SK-N-SH (cell line): ENCODE results near the gene TDRD1. TPM values are rescaled to one million over a fixed set of nuclear protein-coding genes. Genes with fewer than 3 reads are reported as not detected.

Experiments
- CTCF ChIA-PET: fragments of 300-600, 350-600 bp; formaldehyde crosslinking; extraction: SDS; loops from one replicate; lab custom pipeline; 2021; lab: Yijun Ruan, JAX
- POLR2A ChIA-PET: fragments of 350-600 bp; sonication (Branson Sonifier 250); formaldehyde crosslinking; extraction: SDS; loops from one replicate; lab custom pipeline; 2020; ENCODE audit warnings: antibody characterized with exemption, inconsistent platforms; lab: Yijun Ruan, JAX
- DNase-seq: peaks from one replicate; pipeline ENCODE4 v3.0.0; 2012
- H2AFZ ChIP-seq: fragments of 200-600 bp; sonication (generic); 2 replicates; pipeline ENCODE4 v1.8.1; 2016; ENCODE audit warnings: antibody characterized with exemption, mild to moderate bottlenecking, low read depth
- H3F3A ChIP-seq: fragments of 200-600 bp; sonication (generic); replicated peaks from 2 replicates; pipeline ENCODE3; 2016; ENCODE audit warnings: antibody characterized with exemption, mild to moderate bottlenecking; ENCODE audit not compliant: insufficient read depth
- H3K27ac ChIP-seq, 2 experiments: fragments of 200-500 bp in 1 of 2; fragments of 200-600 bp in 1 of 2; sonication (Bioruptor generic) in 1 of 2; sonication (generic), shearing (Covaris generic) in 1 of 2; 2 replicates each; pipeline versions ENCODE4 v1.5.1 to v1.6.1; 2014 to 2016; ENCODE audit warnings: low read depth in 2 of 2, inconsistent platforms in 1 of 2, low read length in 1 of 2, mild to moderate bottlenecking in 1 of 2, mixed read lengths in 1 of 2
- H3K27me3 ChIP-seq: fragments of 200-600 bp; sonication (generic), shearing (Covaris generic); 2 replicates; pipeline ENCODE4 v1.6.1; 2016; ENCODE audit warnings: mixed run types; ENCODE audit not compliant: insufficient read depth
- H3K36me3 ChIP-seq, 2 experiments: fragments of 200-500 bp in 1 of 2; fragments of 200-600 bp in 1 of 2; sonication (Bioruptor generic) in 1 of 2; sonication (generic) in 1 of 2; replicated peaks in 1 of 2; 2 replicates each; pipeline versions ENCODE3 to v1.5.1; 2014 to 2016; ENCODE audit warnings: low read length in 1 of 2, mild to moderate bottlenecking in 1 of 2; ENCODE audit not compliant: insufficient read depth in 2 of 2, control insufficient read depth in 1 of 2
- H3K4me1 ChIP-seq, 2 experiments: fragments of 200-500 bp in 1 of 2; fragments of 200-600 bp in 1 of 2; sonication (Bioruptor generic) in 1 of 2; sonication (generic), shearing (Covaris generic) in 1 of 2; 2 replicates each; pipeline versions ENCODE4 v1.5.1 to v1.6.1; 2014 to 2016; ENCODE audit warnings: low read depth in 1 of 2, low read length in 1 of 2, mixed run types in 1 of 2; ENCODE audit not compliant: insufficient read depth in 2 of 2, control insufficient read depth in 1 of 2
- H3K4me2 ChIP-seq: fragments of 200-600 bp; sonication (generic), shearing (Covaris generic); 2 replicates; pipeline ENCODE4 v1.6.1; 2017; ENCODE audit warnings: mixed run types
- H3K4me3 ChIP-seq, 2 experiments: fragments of 200-500 bp in 1 of 2; fragments of 200-600 bp in 1 of 2; sonication (Bioruptor generic) in 1 of 2; sonication (generic), shearing (Covaris generic) in 1 of 2; 2 replicates each; pipeline versions ENCODE4 v1.5.1 to v1.8.1; 2014 to 2016; ENCODE audit warnings: low read depth in 2 of 2, inconsistent platforms in 1 of 2, low read length in 1 of 2, mild to moderate bottlenecking in 1 of 2, mixed read lengths in 1 of 2, moderate library complexity in 1 of 2
- H3K79me2 ChIP-seq: fragments of 200-600 bp; sonication (generic); 2 replicates; pipeline ENCODE4 v1.8.1; 2017; ENCODE audit warnings: mild to moderate bottlenecking; ENCODE audit not compliant: insufficient read depth
- H3K9ac ChIP-seq: fragments of 200-600 bp; sonication (generic); 2 replicates; pipeline ENCODE4 v1.6.1; 2017; ENCODE audit warnings: mixed run types
- H3K9me2 ChIP-seq: fragments of 200-600 bp; sonication (generic); 2 replicates; pipeline ENCODE4 v1.6.1; 2017; ENCODE audit warnings: mixed run types
- H3K9me3 ChIP-seq: fragments of 200-600 bp; sonication (generic); 2 replicates; pipeline ENCODE4 v1.6.1; 2017; ENCODE audit warnings: mixed run types, mild to moderate bottlenecking, moderate library complexity
- H4K20me1 ChIP-seq: fragments of 200-600 bp; sonication (generic); 2 replicates; pipeline ENCODE4 v1.6.1; 2017; ENCODE audit warnings: mild to moderate bottlenecking, mixed run types; ENCODE audit not compliant: insufficient read depth
- EP300 ChIP-seq, 2 experiments: IDR thresholded peaks; 2 replicates each; pipeline versions ENCODE4 v1.4.0 to v1.6.1; 2012; ENCODE audit warnings: borderline replicate concordance in 1 of 2, low read depth in 1 of 2, low read length in 1 of 2
- EZH2phosphoT487 ChIP-seq: fragments of 200-600 bp; sonication (generic); IDR thresholded peaks from 2 replicates; pipeline ENCODE4 v1.6.1; 2017; ENCODE audit warnings: low read depth, mixed run types, mild to moderate bottlenecking, antibody characterized with exemption, moderate library complexity, borderline replicate concordance
- FOSL2 ChIP-seq: IDR thresholded peaks from 2 replicates; pipeline ENCODE4 v1.4.0; 2012; ENCODE audit warnings: low read depth, mild to moderate bottlenecking, moderate library complexity, borderline replicate concordance
- FOXJ3 ChIP-seq: sonication (generic); formaldehyde crosslinking; IDR thresholded peaks from 2 replicates; pipeline ENCODE4 v1.5.1; 2020; ENCODE audit warnings: mild to moderate bottlenecking, missing genetic modification reagents
- FOXM1 ChIP-seq: IDR thresholded peaks from 2 replicates; pipeline ENCODE4 v1.4.0; 2012; ENCODE audit warnings: low read depth, mild to moderate bottlenecking
- GATA2 ChIP-seq: sonication (generic); formaldehyde crosslinking; IDR thresholded peaks from 2 replicates; pipeline ENCODE4 v1.5.0; 2020; ENCODE audit warnings: mild to moderate bottlenecking, missing genetic modification reagents
- IRF3 ChIP-seq: fragments of 150-350 bp; IDR thresholded peaks from 2 replicates; pipeline ENCODE4 v1.6.1; 2016; ENCODE audit warnings: mild to moderate bottlenecking, low read depth, low read length
- MAX ChIP-seq: IDR thresholded peaks from 2 replicates; pipeline ENCODE4 v1.4.0; 2012; ENCODE audit warnings: low read depth
- MEF2A ChIP-seq: IDR thresholded peaks from 2 replicates; pipeline ENCODE4 v1.4.0; 2012; ENCODE audit warnings: low read depth, borderline replicate concordance
- NFIC ChIP-seq: IDR thresholded peaks from 2 replicates; pipeline ENCODE4 v1.4.0; 2012; ENCODE audit warnings: borderline replicate concordance
- NRF1 ChIP-seq: IDR thresholded peaks from 2 replicates; pipeline ENCODE4 v1.6.1; 2012; ENCODE audit warnings: low read depth, mild to moderate bottlenecking, low read length
- PBX3 ChIP-seq: IDR thresholded peaks from 2 replicates; pipeline ENCODE4; 2012
- RAD21 ChIP-seq: IDR thresholded peaks from 2 replicates; pipeline ENCODE4 v1.6.1; 2012; ENCODE audit warnings: mild to moderate bottlenecking, low read length
- RFX5 ChIP-seq: IDR thresholded peaks from 2 replicates; pipeline ENCODE4 v1.6.1; 2012; ENCODE audit warnings: mild to moderate bottlenecking, improper control_type of control experiment, low read length
- SMC3 ChIP-seq: IDR thresholded peaks from 2 replicates; pipeline ENCODE4 v1.6.1; 2012; ENCODE audit warnings: low read depth, low read length, improper control_type of control experiment
- TCF12 ChIP-seq: IDR thresholded peaks from 2 replicates; pipeline ENCODE4 v1.4.0; 2012
- YY1 ChIP-seq: IDR thresholded peaks from 2 replicates; pipeline ENCODE4 v1.4.0; 2012; ENCODE audit warnings: low read depth, mild to moderate bottlenecking
- WGBS: methylation state at CpG from one replicate; pipeline ENCODE4 v1.1.6; 2017; ENCODE audit warnings: low lambda C conversion rate; 5-methylcytosine and 5-hydroxymethylcytosine counted together
- polyA plus RNA-seq, 3 experiments: library from polyadenylated mRNA; depleted of rRNA; stranded (reverse); fragments of >200 nt; gene quantifications; 2 replicates each; pipeline ENCODE4 v1.2.3, GENCODE V29; 2012

The TDRD1 gene
- polyA plus RNA-seq, 1 of the 3 experiments (the other 2 are of a cell fraction): not detected

- no peak for DNase-seq
- Histone ChIP-seq H3K79me2 (peaks cover 31% of the 10 kb centered on the region; the same call in 1 of the 2 replicates), H3K9me3 (no peaks in the 10 kb centered on the region), H2AFZ (no peak overlapping the region), H4K20me1 (no peaks in the 10 kb centered on the region), H3K9me2 (no peaks in the 10 kb centered on the region), H3K27me3 (no peaks in the 10 kb centered on the region), H3K27ac (no peak overlapping the region), H3K9ac (no peak overlapping the region), H3K4me2 (no peak overlapping the region), H3K36me3 (no peaks in the 10 kb centered on the region), H3K4me1 (peaks cover 0 to 4% of the 10 kb centered on the region in 2 experiments; a peak in 2 of 4 replicates), H3K4me3 (no peak overlapping the region), H3F3A (peaks cover 3% of the 10 kb centered on the region)
- 95% methylated on average over 1 of the region's 1 CpG for WGBS
- no peak for TF ChIP-seq NRF1
- no peak for TF ChIP-seq GATA2 (CRISPR knock-in tag)
- TF ChIP-seq FOXM1: no peak
- TF ChIP-seq EZH2phosphoT487: no peak
- TF ChIP-seq YY1: no peak
- TF ChIP-seq PBX3: no peak
- no peak for TF ChIP-seq RFX5
- ChIA-PET CTCF (interaction anchor here (0.6 kb wide), 1 partner anchor 86 kb away, joined by 3 read pairs; no protein-coding TSS in a partner anchor), POLR2A (interaction anchor here (0.6 kb wide), 1 partner anchor 671 kb away, joined by 3 read pairs; no protein-coding TSS in a partner anchor)
Measured at GRCh38 chr10:114175667-114176066, 3.5 kb upstream of the TDRD1 start.

- TF ChIP-seq TCF12 (no peak), RAD21 (no peak), FOXJ3 (CRISPR knock-in tag) (no peak), SMC3 (no peak), MEF2A (no peak), MAX (no peak), NFIC (no peak), EP300 (IDR thresholded peaks at IDR 0.05; ENCODE audit: borderline replicate concordance in 1 of 2, low read depth in 1 of 2, low read length in 1 of 2) (no peak), IRF3 (no peak), FOXM1 (no peak), PBX3 (no peak), FOSL2 (no peak), NRF1 (no peak), EZH2phosphoT487 (no peak)
- Histone ChIP-seq H3K9ac (no peak overlapping the region), H3K27ac (no peak overlapping the region), H3K79me2 (peaks cover 24% of the 10 kb centered on the region; the same call in 1 of the 2 replicates), H3K4me2 (no peak overlapping the region), H3F3A (peaks cover 3% of the 10 kb centered on the region), H4K20me1 (no peaks in the 10 kb centered on the region), H3K4me3 (no peak overlapping the region), H3K36me3 (no peaks in the 10 kb centered on the region), H3K4me1 (peaks cover 0 to 4% of the 10 kb centered on the region in 2 experiments; a peak in 2 of 4 replicates), H3K9me3 (no peaks in the 10 kb centered on the region), H3K9me2 (no peaks in the 10 kb centered on the region), H3K27me3 (no peaks in the 10 kb centered on the region), H2AFZ (no peak overlapping the region)
- no peak for DNase-seq
- WGBS: 90% methylated on average over 1 of the region's 1 CpG
- ChIA-PET CTCF (interaction anchor here (0.6 to 1.2 kb wide), 2 partner anchors 11 to 87 kb away, joined by 3 to 4 read pairs; no protein-coding TSS in a partner anchor), POLR2A (interaction anchor here (0.6 kb wide), 2 partner anchors 672 to 1779 kb away, joined by 3 read pairs; no protein-coding TSS in a partner anchor)
Measured at GRCh38 chr10:114176511-114176910, 2.6 kb upstream of the TDRD1 start.
